DOHH2 (cell line): ENCODE data around the gene BABAM2.

Source experiments
- CTCF ChIP-seq: fragments of 200-600 bp; sonication (generic); IDR thresholded peaks from one replicate; pipeline ENCODE4 v1.5.1; 2014; ENCODE audit warnings: antibody characterized with exemption, mild to moderate bottlenecking, low read depth, low read length; ENCODE audit not compliant: poor library complexity, severe bottlenecking
- EZH2phosphoT487 ChIP-seq: fragments of 200-600 bp; sonication (generic); IDR thresholded peaks from 2 replicates; pipeline ENCODE4 v1.6.1; 2017; ENCODE audit warnings: borderline replicate concordance, mild to moderate bottlenecking, antibody characterized with exemption, low read length, moderate library complexity, mixed read lengths

GRCh38 chr2:28343971-28344715, 453.6 kb downstream of the BABAM2 start:
- TF ChIP-seq CTCF (no peak), EZH2phosphoT487 (no peak)
